Activated CD8-positive, alpha-beta T cell treated with anti-CD3 and anti-CD28 coated beads for 36 hours (primary cell): ENCODE measurements around the gene FCHSD1. TPM values are rescaled to one million over a fixed set of nuclear protein-coding genes. Genes with fewer than 3 reads are reported as not detected.
A peak's percentile ranks its signal among the peaks of the same experiment; 100 is the strongest.

Source experiments
- ATAC-seq: fragments of 200-7000 bp; cut with Tn5 transposase; one replicate; pipeline ENCODE4 v1.10.0; 2021; ENCODE audit warnings: mild to moderate bottlenecking, moderate library complexity
- CTCF ChIA-PET: fragments of 350-600 bp; sonication (Branson Sonifier 250); formaldehyde crosslinking; loops from one replicate; lab custom pipeline; 2021; ENCODE audit warnings: antibody characterized with exemption; lab: Charles Lee
- POLR2A ChIA-PET: fragments of 350-600 bp; sonication (Branson Sonifier 250); formaldehyde crosslinking; loops from one replicate; lab custom pipeline; 2021; ENCODE audit warnings: antibody characterized with exemption; lab: Charles Lee
- DNase-seq: peaks from one replicate; pipeline ENCODE4 v3.0.0-alpha.2; 2020
- H3K27ac Mint-ChIP-seq: one replicate; pipeline ENCODE4 v1.8.0; 2021; ENCODE audit warnings: mild to moderate bottlenecking, mixed read lengths
- H3K27me3 Mint-ChIP-seq: one replicate; pipeline ENCODE4 v1.8.0; 2021; ENCODE audit warnings: mixed read lengths
- H3K36me3 Mint-ChIP-seq: one replicate; pipeline ENCODE4 v1.8.0; 2021; ENCODE audit warnings: low read depth, mixed read lengths
- H3K4me1 Mint-ChIP-seq: one replicate; pipeline ENCODE4 v1.8.0; 2021; ENCODE audit warnings: low read depth, mixed read lengths
- H3K4me3 Mint-ChIP-seq: one replicate; pipeline ENCODE4 v1.8.0; 2021; ENCODE audit warnings: mild to moderate bottlenecking, moderate library complexity, mixed read lengths
- H3K9me3 Mint-ChIP-seq: one replicate; pipeline ENCODE4 v1.8.0; 2021; ENCODE audit warnings: mixed read lengths
- CTCF ChIP-seq: fragments of 200-600 bp; IDR thresholded peaks from one replicate; pipeline ENCODE4 v1.8.0; 2022; ENCODE audit warnings: antibody characterized with exemption, mild to moderate bottlenecking
- intact Hi-C: fragments of 100-400 bp; cut with micrococcal nuclease; formaldehyde crosslinking; loops from one replicate; pipeline ENCODE4 v1.10.0; 2022
- total RNA-seq, 2 experiments: library from RNA; stranded (reverse); gene quantifications; one replicate each; pipeline ENCODE4 v1.2.3, GENCODE V29; 2021

Gene FCHSD1
- total RNA-seq, 2 experiments from 2014 or later: 30.1 to 31.8 TPM

DNA sequence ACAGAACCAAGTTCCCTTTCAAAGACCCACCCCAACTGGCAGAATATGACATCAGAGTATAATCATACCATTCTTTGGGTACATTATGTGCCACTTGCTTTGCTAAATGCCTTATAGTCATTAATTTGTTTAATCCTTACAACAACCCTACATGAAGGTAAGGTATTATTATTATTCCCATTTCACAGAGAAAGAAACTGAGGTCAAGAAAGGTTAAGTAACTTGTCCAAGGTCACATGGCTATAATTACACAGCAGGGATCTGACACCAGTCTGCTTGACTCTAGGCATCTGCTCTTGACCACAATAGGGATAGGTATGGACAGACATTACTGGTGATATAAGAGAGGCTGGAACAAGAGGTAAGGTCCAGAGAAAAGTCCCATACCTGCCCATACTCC lies 1.2 kb downstream of the FCHSD1 start:
- no peak for DNase-seq
- ChIA-PET CTCF (interaction anchor here (1.0 kb wide), 1 partner anchor 7 kb away, joined by 3 read pairs; no protein-coding TSS in a partner anchor), POLR2A (interaction anchor here (1.1 to 3.8 kb wide), 2 partner anchors 10 to 13 kb away, joined by 4 to 27 read pairs; partner anchors contain the start of genes HDAC3 and RELL2)
- H3K9me3 Mint-ChIP-seq: no peaks in the 10 kb centered on the region
- no peak for ATAC-seq
- intact Hi-C loops: no loop called here
- H3K27me3 Mint-ChIP-seq: no peaks in the 10 kb centered on the region
- no peak for TF ChIP-seq CTCF
- peak overlapping the region; percentile 31 for H3K27ac Mint-ChIP-seq
- peak overlapping the region; percentile 93 for H3K4me3 Mint-ChIP-seq
- H3K4me1 Mint-ChIP-seq: peaks cover 32% of the 10 kb centered on the region
- peaks cover 1% of the 10 kb centered on the region for H3K36me3 Mint-ChIP-seq

DNA sequence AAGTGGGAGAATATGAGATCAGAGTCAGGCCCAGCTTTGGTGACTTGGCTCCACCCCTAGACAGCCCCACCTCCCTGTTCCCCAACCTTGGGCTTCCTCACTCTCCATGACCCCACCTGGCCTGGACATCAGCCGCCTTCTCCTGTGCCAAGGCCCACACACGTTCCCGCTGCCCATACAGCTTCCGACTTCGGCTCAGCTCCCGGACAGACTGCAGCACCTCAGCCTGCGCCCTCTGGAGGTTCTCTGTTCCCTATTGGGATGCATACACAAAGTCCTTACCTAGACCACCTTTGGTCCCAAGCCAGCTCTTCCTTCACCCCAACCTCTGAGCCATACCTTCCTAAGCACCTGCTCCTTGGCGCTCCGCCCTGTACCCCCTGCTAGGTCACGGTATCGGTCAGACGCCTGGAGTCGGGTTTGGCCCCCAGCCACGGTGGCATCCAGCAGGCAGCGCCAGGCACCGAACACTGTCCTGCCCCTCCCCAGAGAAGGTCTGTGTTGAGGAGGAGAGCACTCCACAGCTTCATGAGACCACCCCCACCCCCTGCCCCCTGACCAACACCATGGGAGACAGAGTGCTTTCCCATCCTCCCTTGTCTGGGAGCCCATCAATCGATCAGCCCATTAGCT lies 2.0 kb downstream of the FCHSD1 start:
- ChIA-PET CTCF (interaction anchor here (0.8 to 1.3 kb wide), 3 partner anchors 8 to 57 kb away, joined by 3 to 4 read pairs (median 3); no protein-coding TSS in a partner anchor), POLR2A (interaction anchor here (0.9 to 3.8 kb wide), 4 partner anchors 9 to 51 kb away, joined by 3 to 27 read pairs (median 6); partner anchors contain the start of genes HDAC3 and RELL2)
- Mint-ChIP-seq H3K9me3 (no peaks in the 10 kb centered on the region), H3K27ac (peak overlapping the region; percentile 31), H3K36me3 (peaks cover 2% of the 10 kb centered on the region), H3K27me3 (no peaks in the 10 kb centered on the region), H3K4me1 (peaks cover 32% of the 10 kb centered on the region), H3K4me3 (no peak overlapping the region)
- intact Hi-C loops: no loop called here
- TF ChIP-seq CTCF: no peak
- DNase-seq: no peak
- ATAC-seq: no peak

- H3K27ac Mint-ChIP-seq: no peak overlapping the region
- H3K9me3 Mint-ChIP-seq: no peaks in the 10 kb centered on the region
- H3K4me3 Mint-ChIP-seq: no peak overlapping the region
- CTCF ChIA-PET: interaction anchor here (1.3 kb wide), 1 partner anchor 56 kb away, joined by 3 read pairs; no protein-coding TSS in a partner anchor
- DNase-seq (no peak), ATAC-seq (no peak)
- H3K36me3 Mint-ChIP-seq: peaks cover 2% of the 10 kb centered on the region
- TF ChIP-seq CTCF: no peak
- H3K27me3 Mint-ChIP-seq: no peaks in the 10 kb centered on the region
- intact Hi-C loops: no loop called here
- POLR2A ChIA-PET: interaction anchor here (3.8 kb wide), 1 partner anchor 11 kb away, joined by 27 read pairs; the partner anchor contains the start of genes HDAC3 and RELL2
- peaks cover 31% of the 10 kb centered on the region for H3K4me1 Mint-ChIP-seq
These were observed 3.4 kb downstream of the FCHSD1 start for GRCh38 chr5:141647851-141648250.

GRCh38 chr5:141647242-141647641 lies 4.0 kb downstream of the FCHSD1 start:
- TF ChIP-seq CTCF: no peak
- ATAC-seq (no peak), DNase-seq (no peak)
- CTCF ChIA-PET: interaction anchor here (0.7 to 1.7 kb wide), 4 partner anchors 28 to 80 kb away, joined by 3 to 6 read pairs (median 4); partner anchors contain the start of gene DIAPH1
- peak overlapping the region; percentile 26 for H3K27ac Mint-ChIP-seq
- peaks cover 27% of the 10 kb centered on the region for H3K4me1 Mint-ChIP-seq
- POLR2A ChIA-PET: interaction anchor here (1.3 to 3.8 kb wide), 3 partner anchors 10 to 21 kb away, joined by 3 to 27 read pairs (median 4); partner anchors contain the start of genes HDAC3 and RELL2
- intact Hi-C loops: no loop called here
- no peaks in the 10 kb centered on the region for H3K9me3 Mint-ChIP-seq
- H3K27me3 Mint-ChIP-seq: no peaks in the 10 kb centered on the region
- peaks cover 2% of the 10 kb centered on the region for H3K36me3 Mint-ChIP-seq
- H3K4me3 Mint-ChIP-seq: no peak overlapping the region

GRCh38 chr5:141646026-141646425 lies 5.2 kb downstream of the FCHSD1 start:
- H3K27me3 Mint-ChIP-seq: no peaks in the 10 kb centered on the region
- H3K9me3 Mint-ChIP-seq: no peaks in the 10 kb centered on the region
- ChIA-PET POLR2A (interaction anchor here (0.8 to 3.8 kb wide), 4 partner anchors 9 to 20 kb away, joined by 3 to 27 read pairs (median 4); partner anchors contain the start of genes HDAC3 and RELL2), CTCF (interaction anchor here (1.2 to 1.7 kb wide), 3 partner anchors 19 to 79 kb away, joined by 4 to 6 read pairs (median 5); no protein-coding TSS in a partner anchor)
- TF ChIP-seq CTCF: no peak
- peaks cover 10% of the 10 kb centered on the region for H3K36me3 Mint-ChIP-seq
- DNase-seq (no peak), ATAC-seq (no peak)
- no peak overlapping the region for H3K4me3 Mint-ChIP-seq
- H3K4me1 Mint-ChIP-seq: peaks cover 30% of the 10 kb centered on the region
- no peak overlapping the region for H3K27ac Mint-ChIP-seq
- intact Hi-C loops: no loop called here
